HG03175 (cell line): ENCODE results near the gene TPO.

ENCODE experiments used
- ATAC-seq: cut with Tn5 transposase; IDR thresholded peaks from one replicate; pipeline ENCODE4 v1.9.1; 2021; ENCODE audit warnings: mild to moderate bottlenecking, moderate library complexity; ENCODE audit not compliant: unreplicated experiment

TPO gene

DNA sequence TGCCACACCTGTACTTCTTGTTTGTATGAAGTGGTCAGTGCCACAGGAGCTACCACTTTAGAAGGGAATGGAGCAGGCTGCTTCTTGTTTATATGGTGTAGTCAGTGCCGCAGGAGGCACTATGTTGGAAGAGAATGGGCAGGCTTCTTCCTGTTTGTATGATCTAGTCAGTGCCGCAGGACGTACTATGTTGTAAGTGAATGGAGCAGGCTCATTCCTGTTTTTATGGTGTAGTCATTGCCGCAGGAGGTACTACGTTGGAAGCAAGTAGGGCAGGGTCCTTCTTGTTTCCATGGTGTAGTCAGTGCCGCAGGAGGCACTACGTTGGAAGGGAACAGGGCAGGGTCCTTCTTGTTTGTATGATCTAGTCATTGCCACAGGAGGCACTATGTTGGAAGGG, 27.3 kb downstream of the TPO start:
- ATAC-seq: no peak

- no peak for ATAC-seq
These were observed 33.0 kb downstream of the TPO start for GRCh38 chr2:1446301-1446700.

DNA sequence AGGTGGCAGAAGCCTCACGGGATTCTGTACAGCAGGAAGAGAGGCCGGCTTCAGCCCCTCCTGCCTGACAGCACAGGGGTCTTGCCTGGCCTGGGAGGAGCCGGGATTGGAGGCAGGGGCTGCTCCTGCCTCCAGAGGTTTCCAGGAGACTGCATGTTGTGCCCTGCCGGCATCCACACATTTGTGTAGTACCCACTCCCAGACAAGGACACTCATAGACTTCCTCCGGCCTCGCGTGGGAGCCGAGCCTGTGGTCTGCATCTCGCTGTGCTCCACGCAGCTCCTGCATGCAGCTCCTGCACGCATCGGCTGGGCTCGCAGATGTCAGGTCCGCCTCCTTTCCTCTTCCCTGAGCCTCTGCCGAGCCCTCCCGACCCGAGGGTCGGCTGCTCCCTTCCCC, 34.7 kb downstream of the TPO start:
- ATAC-seq: no peak

- ATAC-seq: no peak
These were observed 37.7 kb downstream of the TPO start for GRCh38 chr2:1450915-1451314.

DNA sequence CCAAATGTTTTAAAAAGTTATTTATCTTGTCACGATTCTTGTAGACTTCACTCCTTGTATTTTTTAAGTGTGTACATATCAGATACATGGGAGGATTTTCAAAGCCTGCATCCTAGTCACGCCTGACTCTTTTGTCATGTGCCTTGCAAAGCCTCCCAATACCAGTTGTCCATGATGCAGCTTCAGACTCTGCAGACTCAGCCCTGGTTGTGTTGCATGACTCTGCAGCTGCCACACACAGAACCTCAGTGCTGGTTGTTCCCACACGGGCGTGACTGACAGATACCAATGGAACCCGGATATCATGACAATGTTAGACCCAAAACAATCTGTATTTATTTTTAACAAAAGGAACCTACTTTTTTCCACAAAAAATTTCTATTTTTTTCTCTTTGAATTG, 38.2 kb downstream of the TPO start:
- ATAC-seq: no peak

DNA sequence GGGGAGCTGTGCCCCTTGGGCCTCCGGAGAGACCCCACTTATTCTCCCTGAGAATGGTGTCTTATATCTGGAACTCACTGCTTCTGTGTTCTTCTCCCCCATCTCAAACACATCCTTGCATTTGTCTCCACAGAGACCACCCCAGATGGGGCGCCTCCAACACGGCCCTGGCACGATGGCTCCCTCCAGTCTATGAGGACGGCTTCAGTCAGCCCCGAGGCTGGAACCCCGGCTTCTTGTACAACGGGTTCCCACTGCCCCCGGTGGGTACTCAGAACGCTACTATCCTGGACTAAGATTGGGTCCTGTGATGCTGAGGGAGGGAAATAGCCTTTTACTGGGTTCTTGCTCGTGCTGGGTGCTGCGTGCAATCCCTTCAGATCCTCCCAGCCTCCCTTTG, 40.3 kb downstream of the TPO start:
- ATAC-seq: no peak

DNA sequence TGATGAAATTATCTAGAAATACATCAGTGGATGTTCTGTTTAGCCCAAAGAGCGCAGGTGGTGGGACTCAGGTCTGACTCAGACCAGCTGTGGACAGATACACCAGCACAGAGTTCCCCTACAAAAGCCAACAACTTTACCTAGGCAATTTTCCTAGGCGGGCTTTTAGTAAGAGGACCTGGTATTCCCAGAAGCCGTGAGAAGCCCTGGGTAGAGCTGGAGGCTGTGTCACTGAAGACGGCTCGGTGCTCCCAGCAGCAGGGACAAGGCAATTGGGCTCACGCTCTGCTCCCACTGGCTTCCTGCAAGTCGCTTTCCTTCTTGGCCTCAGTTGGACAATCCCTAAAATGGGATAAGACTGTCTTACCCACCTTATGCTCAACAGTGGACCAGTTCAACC, 41.1 kb downstream of the TPO start:
- ATAC-seq: no peak

DNA sequence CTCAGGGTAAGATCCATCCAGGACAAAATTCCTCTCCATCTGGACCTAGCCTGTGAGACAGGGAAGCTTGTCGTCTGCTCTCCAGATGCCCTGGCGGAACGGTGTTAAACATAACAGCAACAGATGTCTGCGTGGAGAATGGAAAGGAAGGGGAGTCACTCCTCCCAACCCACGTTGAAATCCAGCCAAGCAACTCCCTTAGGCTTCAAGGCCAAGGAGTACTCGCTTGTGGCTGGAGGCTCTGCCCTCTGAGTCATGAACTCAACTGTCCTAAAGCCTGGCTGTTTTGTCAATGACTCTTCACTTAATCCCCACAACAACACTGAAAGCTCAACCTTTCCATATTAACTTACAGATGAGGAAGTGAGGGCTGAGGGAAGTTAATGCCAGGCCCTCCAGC, 42.2 kb downstream of the TPO start:
- no peak for ATAC-seq

DNA sequence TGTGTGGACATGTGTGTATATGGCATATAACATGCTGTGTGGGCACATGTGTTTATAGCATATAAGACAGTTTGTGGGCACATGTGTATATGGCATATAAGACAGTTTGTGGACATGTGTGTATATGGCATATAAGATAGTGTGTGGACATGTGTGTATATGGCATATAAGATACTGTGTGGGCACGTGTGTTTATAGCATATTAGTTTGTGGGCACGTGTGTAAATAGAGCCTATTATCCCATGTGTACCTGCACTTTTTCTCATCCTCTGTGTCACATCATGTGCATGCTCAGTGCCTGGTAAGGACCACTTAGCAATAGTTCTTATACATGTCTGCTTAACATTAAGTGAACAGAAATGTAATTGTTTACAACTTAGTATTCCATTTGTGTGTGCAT, 45.2 kb downstream of the TPO start:
- no peak for ATAC-seq

DNA sequence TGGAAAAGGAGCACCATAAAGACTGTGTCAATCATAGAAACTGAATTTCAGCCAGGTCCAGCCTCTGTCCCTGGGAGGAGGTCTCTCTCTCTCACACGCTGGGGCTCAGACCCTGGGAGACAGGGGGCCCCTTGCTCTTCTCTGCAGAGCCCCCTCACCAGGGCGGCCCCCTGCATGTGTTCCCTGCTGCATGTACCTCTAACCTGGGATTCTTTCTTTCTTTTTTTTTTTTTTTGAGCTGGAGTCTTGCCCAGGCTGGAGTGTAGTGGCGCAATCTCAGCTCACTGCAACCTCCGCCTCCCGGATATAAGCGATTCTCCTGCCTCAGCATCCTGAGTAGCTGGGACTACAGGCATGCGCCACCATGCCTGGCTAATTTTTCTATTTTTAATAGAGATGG, 46.5 kb downstream of the TPO start:
- no peak for ATAC-seq

- ATAC-seq: no peak
These were observed 47.7 kb downstream of the TPO start for GRCh38 chr2:1460851-1461418.

GRCh38 chr2:1461507-1462390, 48.5 kb downstream of the TPO start:
- no peak for ATAC-seq

- no peak for ATAC-seq
These were observed 49.7 kb downstream of the TPO start for GRCh38 chr2:1462994-1463393.

GRCh38 chr2:1472350-1472749, 59.1 kb downstream of the TPO start:
- ATAC-seq: no peak

GRCh38 chr2:1476617-1477195, 63.4 kb downstream of the TPO start:
- ATAC-seq: no peak

DNA sequence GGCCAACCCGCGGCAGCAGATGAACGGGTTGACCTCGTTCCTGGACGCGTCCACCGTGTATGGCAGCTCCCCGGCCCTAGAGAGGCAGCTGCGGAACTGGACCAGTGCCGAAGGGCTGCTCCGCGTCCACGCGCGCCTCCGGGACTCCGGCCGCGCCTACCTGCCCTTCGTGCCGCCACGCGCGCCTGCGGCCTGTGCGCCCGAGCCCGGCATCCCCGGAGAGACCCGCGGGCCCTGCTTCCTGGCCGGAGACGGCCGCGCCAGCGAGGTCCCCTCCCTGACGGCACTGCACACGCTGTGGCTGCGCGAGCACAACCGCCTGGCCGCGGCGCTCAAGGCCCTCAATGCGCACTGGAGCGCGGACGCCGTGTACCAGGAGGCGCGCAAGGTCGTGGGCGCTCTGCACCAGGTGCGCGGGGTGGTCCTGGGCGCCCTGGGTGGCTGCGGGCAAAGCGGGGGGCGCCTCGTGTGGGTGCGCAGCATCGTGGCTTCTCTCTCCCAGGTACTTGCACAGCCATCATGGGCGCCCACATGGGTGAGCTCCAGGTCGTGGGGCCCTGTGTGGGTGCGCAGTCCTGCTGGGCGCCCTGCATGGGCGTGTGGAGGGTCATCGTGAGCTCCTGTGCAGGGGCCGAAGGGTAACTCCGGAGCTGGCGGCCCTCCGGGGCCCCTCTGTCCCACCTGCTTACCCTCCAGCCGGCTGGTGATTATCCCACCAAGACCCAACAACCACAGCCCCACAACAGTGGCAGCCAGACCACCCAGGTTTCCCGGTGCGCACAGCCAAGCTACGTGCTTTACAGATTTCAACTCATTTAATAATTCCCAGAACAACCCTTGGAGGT, 64.2 kb downstream of the TPO start:
- ATAC-seq: no peak

GRCh38 chr2:1478311-1479305, 65.3 kb downstream of the TPO start:
- ATAC-seq: no peak

GRCh38 chr2:1479346-1479745, 66.1 kb downstream of the TPO start:
- no peak for ATAC-seq

GRCh38 chr2:1480671-1481076, 67.4 kb downstream of the TPO start:
- no peak for ATAC-seq
